HepG2 (cell line): ENCODE results near the gene NAA30. TPM values are rescaled to one million over a fixed set of nuclear protein-coding genes. Genes with fewer than 3 reads are reported as not detected.

Experiments used
- ATAC-seq: fragments of 200-7000 bp; cut with Tn5 transposase; 3 replicates; pipeline ENCODE4 v1.9.1; 2020; ENCODE audit warnings: mild to moderate bottlenecking, moderate library complexity
- BruUV-seq: library from RNA; stranded (reverse); fragments of 400-500 nt; replicated peaks from 2 replicates; lab custom pipeline; 2021; lab: Mats Ljungman, UMichigan
- CTCF ChIA-PET: fragments of 300-600 bp; formaldehyde crosslinking; extraction: SDS; loops from one replicate; lab custom pipeline; 2021; ENCODE audit warnings: low total read pairs, inconsistent platforms, low intra/inter-chr PET ratio; lab: Yijun Ruan, JAX
- POLR2A ChIA-PET: fragments of 350-600 bp; sonication (Branson Sonifier 250); formaldehyde crosslinking; loops from one replicate; lab custom pipeline; 2020; ENCODE audit warnings: antibody characterized with exemption, inconsistent platforms; lab: Yijun Ruan, JAX
- DNase-seq: peaks from one replicate; pipeline ENCODE4 v3.0.0-alpha.2; 2015; ENCODE audit warnings: low spot score
- FAIRE-seq: peaks from 3 replicates; lab custom pipeline; 2011; peaks lifted over from hg19 to GRCh38; lab: Jason Lieb, UNC
- H2AFZ ChIP-seq: one replicate; pipeline ENCODE4 v1.6.1; 2011; ENCODE audit warnings: low read length, inconsistent platforms
- H3K27ac ChIP-seq: fragments of 300-600 bp; 3 replicates; pipeline ENCODE4 v1.8.0; 2011; ENCODE audit warnings: mixed run types, mild to moderate bottlenecking, mixed read lengths, low read length, inconsistent platforms; ENCODE audit not compliant: insufficient read depth; ENCODE audit errors: extremely low read length
- H3K27me3 ChIP-seq, 2 experiments: fragments of 200-600 bp in 1 of 2; 2 replicates in 1 of 2; 3 replicates in 1 of 2; pipeline versions ENCODE4 v1.6.0 to v1.8.0; 2011; ENCODE audit warnings: low read length in 2 of 2, mild to moderate bottlenecking in 2 of 2, moderate library complexity in 2 of 2, inconsistent platforms in 1 of 2; ENCODE audit not compliant: insufficient read depth in 2 of 2, control insufficient read depth in 1 of 2
- H3K36me3 ChIP-seq, 2 experiments: fragments of 200-600 bp in 1 of 2; replicated peaks in 1 of 2; 2 replicates in 1 of 2; 3 replicates in 1 of 2; pipeline versions ENCODE4 v1.5.1 to v1.8.0; 2011; ENCODE audit warnings: low read length in 2 of 2, inconsistent platforms in 1 of 2; ENCODE audit not compliant: insufficient read depth in 2 of 2, control insufficient read depth in 1 of 2
- H3K4me1 ChIP-seq: 2 replicates; pipeline ENCODE4 v1.5.1; 2012; ENCODE audit warnings: low read length, inconsistent platforms; ENCODE audit not compliant: insufficient read depth
- H3K4me2 ChIP-seq: 2 replicates; pipeline ENCODE4 v1.6.0; 2011; ENCODE audit warnings: low read depth, low read length, inconsistent platforms
- H3K4me3 ChIP-seq, 3 experiments: fragments of 200-600 bp in 1 of 3; sonication (generic), shearing (Covaris generic) in 1 of 3; replicated peaks in 1 of 3; 2 replicates each; pipeline ENCODE4 v1.5.1; 2011 to 2016; ENCODE audit warnings: low read length in 3 of 3, inconsistent platforms in 2 of 3, low read depth in 2 of 3, mild to moderate bottlenecking in 2 of 3, control low read depth in 1 of 3, mixed read lengths in 1 of 3; ENCODE audit not compliant: insufficient read depth in 1 of 3
- H3K79me2 ChIP-seq: one replicate; pipeline ENCODE4 v1.6.1; 2011; ENCODE audit warnings: low read length, inconsistent platforms; ENCODE audit not compliant: insufficient read depth
- H3K9ac ChIP-seq: 2 replicates; pipeline ENCODE4 v1.6.0; 2011; ENCODE audit warnings: mild to moderate bottlenecking, low read depth, low read length, inconsistent platforms; ENCODE audit not compliant: insufficient read depth
- H3K9me3 ChIP-seq: 2 replicates; pipeline ENCODE4 v1.5.1; 2012; ENCODE audit warnings: mild to moderate bottlenecking, low read length
- H4K20me1 ChIP-seq: 2 replicates; pipeline ENCODE4 v1.6.0; 2011; ENCODE audit warnings: inconsistent platforms, mild to moderate bottlenecking, low read length, moderate library complexity; ENCODE audit not compliant: insufficient read depth
- CEBPB ChIP-seq: IDR thresholded peaks from 2 replicates; pipeline ENCODE4 v1.6.1; 2011; ENCODE audit warnings: low read depth, low read length, improper control_type of control experiment, borderline replicate concordance
- CREB1 ChIP-seq, 2 experiments: fragments of 450-650 bp in 1 of 2; IDR thresholded peaks; 2 replicates each; pipeline ENCODE4 v1.6.1; 2016 to 2017; ENCODE audit warnings: control low read depth in 1 of 2, mild to moderate bottlenecking in 1 of 2, missing compliant biosample characterization in 1 of 2, missing genetic modification characterization in 1 of 2
- CREB3 ChIP-seq: sonication (generic); formaldehyde crosslinking; IDR thresholded peaks from 2 replicates; pipeline ENCODE4 v1.5.0; 2020; ENCODE audit warnings: missing genetic modification reagents
- GPN1 ChIP-seq: sonication (generic); formaldehyde crosslinking; IDR thresholded peaks from 2 replicates; pipeline ENCODE4 v1.5.1; 2020; ENCODE audit warnings: missing genetic modification reagents, borderline replicate concordance
- GTF2F1 ChIP-seq: fragments of 150-350 bp; IDR thresholded peaks from 2 replicates; pipeline ENCODE4 v1.6.1; 2014; ENCODE audit warnings: low read length
- KLF15 ChIP-seq: sonication (generic); formaldehyde crosslinking; IDR thresholded peaks from 2 replicates; pipeline ENCODE4 v1.8.1; 2023; ENCODE audit warnings: borderline replicate concordance, mild to moderate bottlenecking, inconsistent platforms, missing genetic modification reagents, mixed read lengths
- MAFF ChIP-seq: IDR thresholded peaks from 2 replicates; pipeline ENCODE4 v1.6.1; 2011; ENCODE audit warnings: low read depth, low read length, improper control_type of control experiment
- NCOR1 ChIP-seq: fragments of 200-600 bp; sonication (generic); IDR thresholded peaks from 2 replicates; pipeline ENCODE4 v1.7.0; 2017; ENCODE audit warnings: antibody characterized with exemption, low read length, borderline replicate concordance
- ZFP41 ChIP-seq: sonication (generic); formaldehyde crosslinking; IDR thresholded peaks from 2 replicates; pipeline ENCODE4 v1.4.0; 2020; ENCODE audit warnings: mild to moderate bottlenecking, missing genetic modification reagents, borderline replicate concordance
- ZNF362 ChIP-seq: sonication (generic); formaldehyde crosslinking; IDR thresholded peaks from 2 replicates; pipeline ENCODE4 v1.4.0; 2020; ENCODE audit warnings: missing genetic modification reagents, mild to moderate bottlenecking, borderline replicate concordance
- WGBS: methylation state at CpG from one replicate; pipeline ENCODE4 v1.1.6; 2017; ENCODE audit warnings: low lambda C conversion rate; 5-methylcytosine and 5-hydroxymethylcytosine counted together
- in situ Hi-C: cut with HindIII; loops from 2 replicates; pipeline ENCODE4 v1.10.0; 2017; ENCODE audit warnings: low pct_unique_long_range_greater_than_20kb; ENCODE audit not compliant: extremely low pct_ligation_motif_present
- intact Hi-C: fragments of 100-400 bp; cut with micrococcal nuclease; formaldehyde crosslinking; loops from one replicate; pipeline ENCODE4 v1.10.0; 2022; ENCODE audit not compliant: unreplicated experiment
- polyA plus RNA-seq, 8 experiments: library from polyadenylated mRNA; depleted of rRNA in 3 of 8; stranded (reverse) in 7 of 8; unstranded in 1 of 8; fragments of >200 nt; fragmentation: Illumina TruSeq in 4 of 8; extraction: Trizol in 4 of 8; gene quantifications; 2 replicates each; pipeline versions ENCODE4 v1.2.1 to v1.2.3, GENCODE V29; 2011 to 2016; ENCODE audit warnings: low read depth in 4 of 8, missing spikeins in 1 of 8, mixed read lengths in 1 of 8; ENCODE audit not compliant: insufficient read depth in 1 of 8
- total RNA-seq, 5 experiments: library from RNA; depleted of rRNA; stranded (reverse); fragments of >200 nt; fragmentation: Illumina TruSeq; extraction: Trizol; gene quantifications; 2 replicates each; pipeline ENCODE4 v1.2.3, GENCODE V29; 2016; ENCODE audit warnings: low read depth in 1 of 5
- TF ChIP-seq, protein P1 (sequence below): sonication (generic); formaldehyde crosslinking; IDR thresholded peaks from 2 replicates; pipeline ENCODE4 v1.9.0; 2022; ENCODE audit warnings: missing genetic modification reagents, mild to moderate bottlenecking, borderline replicate concordance
- TF ChIP-seq, protein P2 (sequence below): IDR thresholded peaks from 2 replicates; pipeline ENCODE4 v1.6.1; 2016; ENCODE audit warnings: missing compliant biosample characterization, missing genetic modification reagents, borderline replicate concordance

NAA30 gene
- total and polyA plus RNA-seq, 2 of the 13 experiments (the other 11 are each of a cell fraction or from before 2014, with no cell fraction given), result 10.8 to 18.4 TPM

- Histone ChIP-seq H3K9me3 (no peaks in the 10 kb centered on the region), H3K4me1 (peaks cover 28% of the 10 kb centered on the region), H3K4me3 (no peak overlapping the region), H3K27ac (no peak overlapping the region), H3K36me3 (no peaks in the 10 kb centered on the region), H3K79me2 (no peaks in the 10 kb centered on the region), H3K4me2 (no peak overlapping the region), H3K9ac (no peak overlapping the region), H3K27me3 (no peaks in the 10 kb centered on the region), H4K20me1 (no peaks in the 10 kb centered on the region), H2AFZ (no peak overlapping the region)
- no TSS peak for BruUV-seq
- intact Hi-C loops, result no loop called here
- no peak for ATAC-seq
- FAIRE-seq, result no peak
- in situ Hi-C loops, result no loop called here
- no peak for DNase-seq
- ChIA-PET CTCF (no interaction called here), POLR2A (no interaction called here)
- TF ChIP-seq CEBPB, result peak; percentile 5; the same call in 1 of the 2 replicates
- TF ChIP-seq GPN1 (CRISPR knock-in tag), result no peak
- TF ChIP-seq, all 625 proteins: peak for 1
- 35% methylated on average over 3 of the region's 3 CpGs for WGBS
Observed at GRCh38 chr14:57462551-57462950, 72.2 kb downstream of the NAA30 start.

DNA sequence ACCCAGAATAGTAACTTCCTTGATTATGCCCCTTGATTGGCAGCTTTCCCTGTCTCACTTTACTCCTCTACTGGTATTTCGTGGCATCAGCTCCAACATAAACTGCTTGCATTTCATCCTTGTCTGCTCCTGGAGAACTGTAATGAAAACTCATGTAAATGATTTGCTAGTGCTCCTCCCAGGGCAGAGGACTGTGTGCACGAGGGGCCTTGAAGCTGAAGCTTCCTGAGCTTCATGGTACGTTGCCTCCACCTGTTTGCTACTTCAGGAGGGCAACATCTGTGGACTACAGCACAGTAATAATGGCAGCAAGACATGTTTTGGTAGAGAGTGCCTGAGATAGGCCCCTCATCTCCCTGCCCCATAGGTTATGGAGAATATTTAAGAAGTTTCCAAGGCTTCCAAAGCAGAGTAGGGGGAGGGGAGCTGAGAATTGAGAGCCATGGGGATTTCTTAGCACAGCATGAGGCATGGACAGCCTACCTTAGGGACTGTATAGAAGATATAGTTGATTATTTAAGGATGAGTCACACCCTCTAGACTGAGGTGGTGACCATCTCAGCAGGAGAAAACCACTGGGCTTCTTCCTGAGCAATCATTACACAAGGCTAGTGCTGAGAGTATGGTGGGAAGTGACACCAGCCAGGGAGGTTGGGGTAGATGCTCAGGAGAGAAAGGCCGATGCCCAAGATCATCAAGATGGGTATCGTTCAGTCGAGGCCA is 73.8 kb downstream of the NAA30 start:
- Histone ChIP-seq H2AFZ (no peak overlapping the region), H3K27me3 (no peaks in the 10 kb centered on the region; a peak in 1 of 5 replicates), H3K9ac (no peak overlapping the region), H3K27ac (no peak overlapping the region), H3K4me3 (no peak overlapping the region), H4K20me1 (no peaks in the 10 kb centered on the region), H3K4me1 (peaks cover 28% of the 10 kb centered on the region), H3K4me2 (no peak overlapping the region), H3K79me2 (no peaks in the 10 kb centered on the region), H3K36me3 (no peaks in the 10 kb centered on the region), H3K9me3 (no peaks in the 10 kb centered on the region)
- in situ Hi-C loops, result no loop called here
- no TSS peak for BruUV-seq
- FAIRE-seq (no peak), DNase-seq (no peak), ATAC-seq (peak; percentile 94)
- CTCF ChIA-PET, result no interaction called here
- intact Hi-C loops, result no loop called here
- 69% methylated on average over 4 of the region's 6 CpGs for WGBS
- POLR2A ChIA-PET, result no interaction called here
- no peak for TF ChIP-seq KLF15 (CRISPR knock-in tag)
- TF ChIP-seq CREB3, result no peak
- TF ChIP-seq CREB1 (IDR thresholded peaks at IDR 0.05), result no peak
- TF ChIP-seq CREB1 (CRISPR knock-in tag; IDR thresholded peaks at IDR 0.05), result no peak
- TF ChIP-seq, protein P1, sequence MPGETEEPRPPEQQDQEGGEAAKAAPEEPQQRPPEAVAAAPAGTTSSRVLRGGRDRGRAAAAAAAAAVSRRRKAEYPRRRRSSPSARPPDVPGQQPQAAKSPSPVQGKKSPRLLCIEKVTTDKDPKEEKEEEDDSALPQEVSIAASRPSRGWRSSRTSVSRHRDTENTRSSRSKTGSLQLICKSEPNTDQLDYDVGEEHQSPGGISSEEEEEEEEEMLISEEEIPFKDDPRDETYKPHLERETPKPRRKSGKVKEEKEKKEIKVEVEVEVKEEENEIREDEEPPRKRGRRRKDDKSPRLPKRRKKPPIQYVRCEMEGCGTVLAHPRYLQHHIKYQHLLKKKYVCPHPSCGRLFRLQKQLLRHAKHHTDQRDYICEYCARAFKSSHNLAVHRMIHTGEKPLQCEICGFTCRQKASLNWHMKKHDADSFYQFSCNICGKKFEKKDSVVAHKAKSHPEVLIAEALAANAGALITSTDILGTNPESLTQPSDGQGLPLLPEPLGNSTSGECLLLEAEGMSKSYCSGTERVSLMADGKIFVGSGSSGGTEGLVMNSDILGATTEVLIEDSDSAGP (CRISPR knock-in tag), result no peak
- TF ChIP-seq GTF2F1, result no peak
- TF ChIP-seq, protein P2, sequence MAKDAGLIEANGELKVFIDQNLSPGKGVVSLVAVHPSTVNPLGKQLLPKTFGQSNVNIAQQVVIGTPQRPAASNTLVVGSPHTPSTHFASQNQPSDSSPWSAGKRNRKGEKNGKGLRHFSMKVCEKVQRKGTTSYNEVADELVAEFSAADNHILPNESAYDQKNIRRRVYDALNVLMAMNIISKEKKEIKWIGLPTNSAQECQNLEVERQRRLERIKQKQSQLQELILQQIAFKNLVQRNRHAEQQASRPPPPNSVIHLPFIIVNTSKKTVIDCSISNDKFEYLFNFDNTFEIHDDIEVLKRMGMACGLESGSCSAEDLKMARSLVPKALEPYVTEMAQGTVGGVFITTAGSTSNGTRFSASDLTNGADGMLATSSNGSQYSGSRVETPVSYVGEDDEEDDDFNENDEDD, result no peak
- TF ChIP-seq ZFP41 (CRISPR knock-in tag), result no peak
- TF ChIP-seq NCOR1, result no peak
- TF ChIP-seq ZNF362 (CRISPR knock-in tag), result no peak
- TF ChIP-seq MAFF, result no peak
